Lower leg skin (tissue), 3 donors: ENCODE results near the gene RALGAPA2.

Experiments
- POLR2A ChIP-seq, 2 donors: fragments of 450-650 bp; IDR thresholded peaks; one replicate each; pipeline ENCODE4 v1.6.1; 2016 to 2017; ENCODE audit warnings: antibody characterized with exemption in 2 of 2, mild to moderate bottlenecking in 1 of 2, moderate library complexity in 1 of 2
- TF ChIP-seq, protein P1 (sequence below), 3 donors: fragments of 450-650 bp; IDR thresholded peaks; one replicate each; pipeline ENCODE4 v1.5.1; 2016; ENCODE audit warnings: antibody characterized with exemption in 3 of 3, mild to moderate bottlenecking in 3 of 3, moderate library complexity in 2 of 3

GRCh38 chr20:20423117-20423516 lies 289.3 kb downstream of the RALGAPA2 start:
- TF ChIP-seq POLR2A (IDR thresholded peaks at IDR 0.05), result no peak
- TF ChIP-seq, protein P1, sequence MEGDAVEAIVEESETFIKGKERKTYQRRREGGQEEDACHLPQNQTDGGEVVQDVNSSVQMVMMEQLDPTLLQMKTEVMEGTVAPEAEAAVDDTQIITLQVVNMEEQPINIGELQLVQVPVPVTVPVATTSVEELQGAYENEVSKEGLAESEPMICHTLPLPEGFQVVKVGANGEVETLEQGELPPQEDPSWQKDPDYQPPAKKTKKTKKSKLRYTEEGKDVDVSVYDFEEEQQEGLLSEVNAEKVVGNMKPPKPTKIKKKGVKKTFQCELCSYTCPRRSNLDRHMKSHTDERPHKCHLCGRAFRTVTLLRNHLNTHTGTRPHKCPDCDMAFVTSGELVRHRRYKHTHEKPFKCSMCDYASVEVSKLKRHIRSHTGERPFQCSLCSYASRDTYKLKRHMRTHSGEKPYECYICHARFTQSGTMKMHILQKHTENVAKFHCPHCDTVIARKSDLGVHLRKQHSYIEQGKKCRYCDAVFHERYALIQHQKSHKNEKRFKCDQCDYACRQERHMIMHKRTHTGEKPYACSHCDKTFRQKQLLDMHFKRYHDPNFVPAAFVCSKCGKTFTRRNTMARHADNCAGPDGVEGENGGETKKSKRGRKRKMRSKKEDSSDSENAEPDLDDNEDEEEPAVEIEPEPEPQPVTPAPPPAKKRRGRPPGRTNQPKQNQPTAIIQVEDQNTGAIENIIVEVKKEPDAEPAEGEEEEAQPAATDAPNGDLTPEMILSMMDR (IDR thresholded peaks at IDR 0.05), result no peak
